ENCODE results near the gene LMO4. TPM values are rescaled to one million over a fixed set of nuclear protein-coding genes. Genes with fewer than 3 reads are reported as not detected.

LMO4 gene
- total RNA-seq, 1 experiment from 2014 or later: 40.0 TPM

DNA sequence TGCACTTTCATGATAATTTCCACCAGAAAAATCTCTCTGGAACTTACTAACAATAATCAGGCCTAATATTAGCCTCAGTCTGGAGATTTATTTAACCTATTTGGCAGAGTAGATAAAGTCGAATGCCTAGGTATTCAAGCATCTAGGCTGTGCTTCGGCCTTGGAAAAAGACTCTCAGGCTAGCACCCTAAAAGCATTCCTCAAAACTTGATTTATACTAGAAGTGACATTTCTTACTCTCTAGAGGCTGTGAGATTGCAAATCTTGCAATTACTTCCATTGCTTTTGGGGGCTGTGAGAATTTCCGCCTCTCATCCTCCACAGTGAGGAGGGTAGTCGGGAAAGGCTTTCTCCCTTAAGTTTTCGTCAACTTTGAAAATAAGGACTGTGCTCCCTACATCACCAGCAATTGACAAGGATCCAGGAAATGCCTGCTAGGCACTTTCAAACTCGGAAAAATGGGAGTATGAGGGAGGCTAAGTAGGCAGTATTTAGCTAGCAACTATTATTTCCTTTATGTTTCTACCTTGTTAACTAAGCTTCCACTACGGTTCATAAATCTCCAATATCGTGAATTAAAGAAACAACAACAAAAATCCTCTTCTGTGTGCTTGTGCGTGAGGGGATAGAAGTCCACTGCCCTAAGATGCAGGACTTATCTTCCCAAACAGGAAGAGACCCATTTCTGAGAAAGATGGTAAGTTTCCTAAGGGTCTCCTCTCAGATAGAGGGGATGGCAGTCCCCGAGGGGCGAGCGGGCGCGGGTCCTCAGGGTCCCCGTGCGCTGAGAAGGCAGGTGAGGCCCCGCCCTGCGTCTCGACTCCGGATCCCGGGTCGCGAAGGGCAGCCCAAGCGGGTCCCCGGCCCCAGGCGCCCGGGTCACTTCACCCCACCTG is 1.1 kb upstream of the LMO4 start:
- DNase-seq (ENCODE audit: low spot score): no peak

DNA sequence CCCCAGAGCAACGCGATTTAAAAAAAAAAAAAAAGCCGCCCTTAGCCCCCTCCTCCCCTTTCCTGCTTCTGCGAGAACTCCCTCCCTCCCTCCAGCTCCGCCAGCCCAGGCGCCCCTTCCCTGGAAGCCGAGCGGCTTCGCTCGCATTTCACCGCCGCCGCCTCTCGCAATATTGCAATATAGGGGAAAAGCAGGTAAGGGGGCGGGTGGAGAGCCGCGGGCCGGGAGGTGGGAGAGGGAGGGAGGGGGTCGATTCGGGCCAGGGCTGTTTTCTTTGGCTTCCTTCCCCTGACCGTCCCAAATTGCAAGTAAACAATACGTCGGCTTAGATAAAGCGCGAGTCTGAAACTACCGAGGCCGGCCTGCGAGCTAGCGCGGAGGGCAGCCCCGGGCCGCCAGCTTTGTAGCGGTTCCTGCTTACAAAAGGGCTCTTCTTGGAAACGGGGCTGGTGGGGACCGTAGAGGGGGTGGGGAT is 408 bp downstream of the LMO4 start:
- DNase-seq (ENCODE audit: low spot score): no peak

DNA sequence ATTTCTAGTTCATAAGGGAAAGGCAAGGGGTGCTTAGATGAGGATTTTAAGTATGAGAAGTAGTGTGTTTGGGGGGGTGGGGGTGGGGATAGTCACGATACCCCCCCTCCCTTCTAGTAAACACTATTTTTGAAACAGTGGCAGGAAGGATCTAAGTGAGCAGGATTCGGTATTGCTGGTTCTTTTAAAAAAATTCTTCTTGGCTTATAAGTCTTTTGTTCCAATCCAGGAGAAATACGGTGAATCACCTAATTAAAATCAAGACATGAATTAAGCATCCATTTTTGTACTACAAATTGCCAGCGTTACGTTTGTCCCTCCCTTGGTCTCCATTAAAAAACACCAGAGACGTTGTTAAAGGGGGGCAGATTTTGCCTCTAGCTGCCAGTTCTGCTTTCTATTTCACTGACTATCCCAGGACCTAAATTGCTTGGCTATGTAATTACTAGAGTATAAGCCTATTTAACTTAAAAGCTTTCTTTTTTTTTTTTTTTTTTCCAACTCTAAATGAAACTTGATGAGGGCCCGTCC is 911 bp downstream of the LMO4 start:
- DNase-seq (ENCODE audit: low spot score): no peak

DNA sequence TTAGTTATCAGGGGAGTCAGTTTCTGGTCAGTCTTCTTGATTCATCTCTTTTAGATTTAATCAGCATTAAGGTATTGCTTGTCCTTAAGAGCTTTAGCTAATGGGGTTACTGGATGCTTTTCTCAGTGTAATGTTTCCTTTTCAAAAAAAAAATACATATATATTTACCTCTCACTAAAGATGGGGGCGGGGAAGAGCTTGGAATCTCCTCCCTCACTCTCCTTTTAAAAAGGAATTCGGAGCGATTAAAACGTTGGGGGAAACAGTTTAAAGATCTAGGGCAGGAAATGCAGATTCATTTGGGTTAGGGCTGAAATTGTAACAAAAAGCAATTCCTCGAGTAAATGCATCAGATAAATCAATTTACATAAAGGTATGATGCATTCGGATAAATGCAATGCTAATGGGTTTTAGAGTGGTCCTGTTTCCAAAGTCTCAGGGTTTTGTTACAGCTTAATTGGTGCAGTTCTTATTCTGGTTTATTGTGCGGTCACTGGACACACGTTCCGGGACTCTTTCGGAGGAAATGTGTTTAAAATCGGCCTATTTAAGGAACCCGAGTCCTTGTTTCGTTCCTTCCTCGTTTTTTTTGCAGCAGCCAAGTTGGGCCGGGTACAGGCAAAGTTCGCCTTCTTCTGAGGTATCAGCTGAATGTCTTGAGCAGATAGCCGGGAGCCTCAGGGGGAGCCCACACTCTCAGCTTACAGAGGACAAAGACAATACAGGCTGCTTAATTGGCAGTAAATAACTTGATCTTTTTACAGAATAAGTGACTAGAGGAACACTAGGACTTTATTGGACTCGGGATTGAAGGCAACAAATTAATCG is 1.6 kb downstream of the LMO4 start:
- DNase-seq (ENCODE audit: low spot score): no peak

DNA sequence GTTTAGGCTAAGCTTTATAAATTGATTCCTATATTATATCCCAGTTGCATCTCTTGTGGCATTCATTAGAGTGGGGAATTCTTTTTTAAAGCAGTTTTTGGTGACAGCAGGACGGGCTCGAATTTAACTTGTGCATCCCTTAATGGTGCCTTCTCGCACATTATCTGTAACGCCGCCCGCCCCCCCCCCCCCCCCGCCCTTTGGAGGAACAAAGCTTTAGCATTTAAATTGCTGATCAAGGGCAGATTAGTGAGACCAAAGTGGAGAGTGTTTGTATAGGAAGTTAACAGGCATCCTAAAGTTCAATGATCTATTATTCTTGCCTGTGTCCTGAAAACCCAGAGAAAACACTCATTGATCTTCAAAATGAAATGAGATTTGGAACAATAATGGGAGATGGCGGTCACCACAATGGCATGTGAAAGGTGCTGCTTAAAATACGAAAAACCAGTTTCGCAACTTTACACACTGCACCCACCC is 2.2 kb downstream of the LMO4 start:
- no peak for DNase-seq (ENCODE audit: low spot score)

DNA sequence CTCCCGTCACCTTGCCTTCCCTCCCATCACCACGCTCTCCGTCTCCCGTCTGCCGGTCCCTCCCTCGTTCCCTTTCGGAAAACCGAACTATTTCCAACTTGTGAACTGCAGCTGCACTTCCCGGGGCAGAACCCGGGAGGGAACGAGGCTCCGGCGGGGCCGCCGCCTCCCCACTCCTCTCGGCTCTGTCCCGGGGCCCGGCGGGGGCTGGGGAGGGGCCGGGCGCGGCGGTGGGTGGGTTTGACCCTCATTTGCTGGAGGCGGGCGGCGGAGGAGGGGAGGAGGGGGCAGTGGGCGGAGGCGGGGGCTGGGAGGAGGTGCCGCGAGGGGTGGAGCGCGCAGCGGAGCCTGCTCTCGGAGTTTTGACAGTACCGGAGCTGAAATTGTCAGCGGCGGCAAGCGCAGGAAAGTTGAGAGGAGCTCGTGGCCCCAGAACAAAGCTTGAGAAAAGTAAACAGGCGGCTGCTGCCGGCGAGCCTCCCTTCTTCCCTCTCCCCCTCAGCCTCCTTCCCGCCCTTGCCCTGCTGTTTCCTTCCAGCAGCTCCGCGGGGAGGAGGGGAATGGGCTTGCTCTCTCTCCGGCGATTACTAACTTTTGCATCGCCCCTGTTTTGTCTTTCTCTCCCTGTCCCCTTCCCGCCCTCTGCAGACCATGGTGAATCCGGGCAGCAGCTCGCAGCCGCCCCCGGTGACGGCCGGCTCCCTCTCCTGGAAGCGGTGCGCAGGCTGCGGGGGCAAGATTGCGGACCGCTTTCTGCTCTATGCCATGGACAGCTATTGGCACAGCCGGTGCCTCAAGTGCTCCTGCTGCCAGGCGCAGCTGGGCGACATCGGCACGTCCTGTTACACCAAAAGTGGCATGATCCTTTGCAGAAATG is 2.9 kb downstream of the LMO4 start:
- no peak for DNase-seq (ENCODE audit: low spot score)

DNA sequence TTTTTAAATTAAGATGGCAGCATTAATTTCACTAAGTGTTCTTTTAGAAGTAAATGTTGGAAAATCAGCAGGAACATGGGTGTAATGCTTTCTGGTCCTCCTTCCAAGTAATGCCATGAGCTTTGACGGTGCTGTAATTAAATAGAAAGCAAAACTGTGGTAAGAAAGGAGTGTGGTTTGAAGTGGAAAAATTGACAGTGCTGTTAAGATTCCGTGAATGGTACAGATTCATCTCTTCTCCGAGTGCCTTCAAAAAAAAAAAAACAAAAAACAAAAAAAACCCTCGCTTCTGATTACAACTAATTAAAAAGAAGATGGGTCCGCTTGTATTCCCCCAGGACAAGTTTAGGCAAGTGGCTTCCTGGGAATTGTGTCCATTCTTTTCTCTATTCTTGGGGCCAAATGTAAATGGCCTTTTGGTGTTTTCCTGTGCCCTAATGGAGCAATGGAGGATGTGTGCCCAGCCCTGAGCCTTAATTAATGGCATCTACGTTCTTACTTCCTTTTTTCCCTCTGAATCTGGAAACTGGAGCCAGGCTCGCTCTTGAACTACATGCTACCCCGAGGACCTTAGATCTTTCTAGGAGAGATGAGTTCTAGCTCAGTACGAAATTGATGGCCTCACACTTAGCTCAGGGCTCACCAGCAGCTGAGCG is 5.1 kb downstream of the LMO4 start:
- no peak for DNase-seq (ENCODE audit: low spot score)

DNA sequence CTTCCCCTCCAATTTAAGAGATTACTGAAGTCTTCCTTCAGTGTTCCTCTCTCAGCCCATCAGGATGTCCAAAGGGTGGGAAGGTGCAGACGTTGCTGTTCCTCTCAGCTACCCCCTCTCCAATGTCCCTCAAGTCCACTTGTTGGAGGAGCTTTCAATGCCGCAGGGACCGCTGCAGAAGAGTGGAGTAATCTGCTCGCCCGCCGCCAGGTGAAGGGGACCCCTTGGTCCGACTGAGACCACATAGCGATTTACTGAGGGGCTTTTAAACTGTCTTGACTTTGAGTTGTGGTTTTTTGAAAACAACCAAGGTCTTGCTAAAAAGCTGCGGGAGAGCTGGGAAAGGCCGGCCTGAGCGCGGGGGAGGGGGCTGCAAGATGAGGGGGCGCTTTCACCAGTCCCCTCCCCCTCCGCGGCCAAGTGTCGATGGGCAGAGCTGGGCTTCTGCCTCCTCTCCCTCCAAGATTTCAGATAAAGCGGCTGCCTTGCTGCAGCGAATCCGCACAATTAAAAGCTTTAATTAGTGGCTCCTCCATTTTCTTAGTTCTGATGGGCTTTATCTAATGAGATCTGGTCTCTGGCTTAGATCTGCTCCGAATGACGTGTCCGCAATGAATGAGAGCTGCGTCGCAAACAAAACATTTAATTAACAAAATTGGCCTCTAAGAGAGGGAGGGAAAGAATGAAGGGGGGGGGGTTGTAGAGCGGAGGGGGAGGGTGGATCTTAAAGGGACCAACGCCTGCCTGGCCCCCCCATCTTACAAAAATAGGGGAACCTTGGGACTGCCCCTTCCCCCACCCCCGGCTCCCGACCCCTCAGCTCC is 5.9 kb downstream of the LMO4 start:
- DNase-seq (ENCODE audit: low spot score): no peak

DNA sequence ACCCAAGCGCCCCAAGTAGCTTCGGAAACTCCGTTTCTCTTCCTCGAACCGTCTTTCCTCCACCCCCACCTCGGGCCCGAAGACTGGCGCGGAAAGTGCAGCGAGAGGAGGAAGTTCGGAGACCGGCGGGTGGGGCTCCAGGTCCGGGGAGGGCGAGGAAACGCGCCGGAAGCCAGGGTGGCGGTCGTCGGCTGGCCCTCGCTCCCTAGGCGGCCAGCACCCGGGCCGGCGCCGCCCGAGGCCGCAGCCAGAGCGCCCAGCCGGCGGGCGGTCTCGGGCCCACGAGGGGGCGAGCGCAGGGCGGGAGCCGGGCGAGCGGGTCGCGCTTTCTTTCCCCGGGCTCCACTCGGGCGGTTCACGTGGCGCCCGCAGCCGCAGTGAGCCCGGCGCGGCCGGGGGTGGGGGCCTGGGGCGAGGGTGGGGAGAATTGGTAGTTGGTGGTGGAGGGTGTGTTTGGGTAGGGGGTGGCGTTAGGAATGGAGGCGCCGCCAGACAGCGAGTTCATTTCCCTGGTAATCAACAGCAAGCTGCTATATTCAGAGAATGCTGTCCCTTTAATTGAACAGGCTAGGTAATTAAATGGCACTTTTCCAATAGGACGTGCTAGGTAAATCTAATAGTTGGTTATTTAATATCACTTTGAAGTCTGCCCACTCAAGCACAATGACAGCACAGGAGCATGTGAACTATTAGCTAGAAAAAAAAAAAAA is 6.7 kb downstream of the LMO4 start:
- DNase-seq (ENCODE audit: low spot score): no peak

DNA sequence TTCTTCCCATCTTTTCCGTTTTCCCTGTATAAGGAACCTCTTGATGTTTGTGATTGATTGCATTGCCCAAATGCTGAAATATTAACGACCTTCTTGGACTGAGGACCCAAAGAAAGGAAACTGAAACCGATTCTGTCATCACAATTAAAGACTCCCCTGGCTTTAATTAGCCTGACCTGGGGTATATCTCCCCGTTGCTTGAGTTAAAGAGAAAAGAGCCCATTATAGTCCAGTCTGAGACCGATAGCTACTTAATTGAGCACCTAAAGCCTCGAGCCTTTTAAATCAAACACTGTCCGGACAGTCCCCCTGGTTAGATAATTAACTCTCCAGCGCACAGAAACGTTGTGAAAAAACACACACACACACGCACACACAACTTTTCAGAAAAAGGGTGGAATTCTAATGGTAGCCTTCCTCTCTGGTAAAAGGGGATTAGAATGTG is 8.0 kb downstream of the LMO4 start:
- no peak for DNase-seq (ENCODE audit: low spot score)

DNA sequence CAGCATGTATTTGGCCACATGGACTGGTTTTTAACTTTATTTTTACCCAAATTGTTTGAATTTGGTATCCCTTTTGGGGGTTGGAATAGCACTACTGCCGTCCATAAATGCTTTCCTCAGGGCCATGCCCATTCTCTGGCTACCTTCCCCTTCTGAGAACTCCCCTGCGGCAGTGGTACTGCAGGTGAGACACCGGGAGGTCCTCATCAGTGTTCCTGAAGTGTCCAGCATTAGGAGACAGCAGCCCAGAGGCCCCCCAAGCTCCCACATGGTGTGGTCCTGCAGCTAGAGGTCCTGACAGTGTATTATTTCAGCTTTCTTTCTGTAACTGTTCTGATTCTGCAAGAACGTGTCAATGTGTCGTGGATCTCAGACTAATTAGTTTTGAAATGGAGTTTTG is 8.9 kb downstream of the LMO4 start:
- no peak for DNase-seq (ENCODE audit: low spot score)

DNA sequence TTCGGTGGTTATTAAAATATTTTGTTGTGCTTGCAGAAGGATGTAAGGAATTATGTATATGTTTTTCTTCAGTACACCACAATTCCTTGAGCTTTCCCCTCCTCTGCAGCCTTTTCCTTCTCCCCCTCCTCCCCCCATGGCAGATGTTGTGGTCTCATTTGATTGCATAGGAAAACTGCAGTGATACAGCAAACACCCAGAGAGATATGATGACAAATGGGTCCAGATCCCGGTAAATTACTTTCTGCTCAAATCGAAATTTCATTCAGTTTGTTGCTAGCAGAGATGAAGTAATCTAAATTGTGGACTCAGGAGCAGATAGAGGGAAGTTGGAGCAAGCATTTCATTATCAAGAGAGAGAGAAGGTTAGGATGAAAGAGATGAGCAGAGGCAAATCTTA is 9.9 kb downstream of the LMO4 start:
- DNase-seq (ENCODE audit: low spot score): no peak

DNA sequence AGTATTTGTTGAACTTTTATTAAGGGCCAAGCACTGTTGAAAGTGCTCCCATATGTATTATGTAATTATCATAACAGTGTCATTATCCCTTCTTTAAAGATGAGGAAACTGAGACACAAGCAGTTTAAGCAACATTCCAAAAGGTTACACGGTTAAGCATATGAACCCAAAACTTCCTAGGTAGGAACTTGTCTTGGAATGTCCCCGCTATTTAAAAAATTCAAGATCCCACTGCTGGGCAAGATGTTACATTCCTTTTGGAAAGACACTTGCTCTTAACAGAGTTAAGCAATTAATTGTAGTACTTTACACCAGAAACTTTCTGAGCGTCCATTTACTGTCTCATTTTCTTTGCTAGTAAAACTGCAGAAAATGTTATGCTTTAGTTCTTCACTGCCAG is 15.6 kb downstream of the LMO4 start:
- no peak for DNase-seq (ENCODE audit: low spot score)

DNA sequence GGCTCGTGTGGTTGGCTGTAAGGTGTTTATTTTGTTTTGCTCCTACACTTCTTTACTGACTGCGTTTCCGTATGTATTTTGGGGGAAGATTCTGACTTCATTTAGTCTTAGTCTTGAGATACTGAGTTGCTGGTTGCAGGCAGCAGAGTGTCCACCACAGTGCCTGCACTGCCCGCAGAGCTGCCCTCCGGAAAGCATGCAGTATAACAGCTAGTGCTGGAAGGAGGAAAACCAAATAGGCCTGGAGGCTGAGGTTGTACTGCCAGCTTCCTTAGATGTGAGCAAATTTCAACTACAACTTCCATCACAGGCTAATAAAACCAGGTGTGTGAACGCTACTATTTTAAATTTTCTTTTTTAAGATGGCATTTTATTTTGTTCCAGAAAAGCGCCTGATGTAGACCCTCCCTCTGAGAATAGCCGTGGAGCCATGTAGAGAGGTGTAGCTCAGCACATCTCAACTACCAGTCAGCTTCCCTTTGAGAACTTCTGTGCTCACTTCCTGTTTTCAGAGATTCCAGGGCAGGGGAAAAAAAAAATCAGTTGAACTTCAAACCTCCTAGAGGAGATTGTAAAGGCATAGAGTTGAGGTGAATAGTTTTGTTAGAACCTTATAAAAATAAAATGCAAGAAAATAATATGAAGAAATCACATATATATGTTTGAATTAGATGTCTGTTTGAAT is 17.6 kb downstream of the LMO4 start:
- DNase-seq (ENCODE audit: low spot score): no peak

DNA sequence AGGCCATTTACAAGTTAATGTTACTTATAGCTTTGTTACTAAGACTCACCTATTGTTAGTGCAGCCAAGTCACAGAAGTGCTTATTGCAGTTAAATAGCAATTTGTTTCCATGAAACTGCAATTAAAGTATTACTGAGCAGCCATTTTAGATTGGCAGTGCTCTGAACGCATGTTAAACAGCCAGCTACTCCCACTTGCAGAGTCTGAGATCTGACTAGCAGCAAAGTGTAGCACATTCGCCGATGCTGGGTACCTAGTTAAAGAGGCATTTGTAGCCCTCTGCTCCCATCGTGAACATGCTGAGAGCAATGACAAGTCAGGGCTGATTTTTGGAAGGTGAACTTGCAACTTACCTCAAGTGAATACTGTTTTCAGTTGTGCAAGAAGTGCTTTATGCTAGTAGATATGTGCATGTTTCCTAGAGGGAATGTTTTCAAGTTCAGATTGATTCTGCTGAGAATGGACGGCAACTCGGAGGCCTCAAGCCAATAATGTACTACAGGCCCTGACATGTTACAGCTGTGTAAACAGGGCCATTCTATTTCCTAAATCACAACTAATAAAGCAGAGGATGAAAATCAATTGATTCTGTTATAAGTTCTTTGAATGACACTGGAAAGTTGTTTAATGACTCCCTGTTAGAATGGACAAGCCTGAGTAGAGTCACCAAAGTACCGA is 19.8 kb downstream of the LMO4 start:
- DNase-seq (ENCODE audit: low spot score): no peak

DNA sequence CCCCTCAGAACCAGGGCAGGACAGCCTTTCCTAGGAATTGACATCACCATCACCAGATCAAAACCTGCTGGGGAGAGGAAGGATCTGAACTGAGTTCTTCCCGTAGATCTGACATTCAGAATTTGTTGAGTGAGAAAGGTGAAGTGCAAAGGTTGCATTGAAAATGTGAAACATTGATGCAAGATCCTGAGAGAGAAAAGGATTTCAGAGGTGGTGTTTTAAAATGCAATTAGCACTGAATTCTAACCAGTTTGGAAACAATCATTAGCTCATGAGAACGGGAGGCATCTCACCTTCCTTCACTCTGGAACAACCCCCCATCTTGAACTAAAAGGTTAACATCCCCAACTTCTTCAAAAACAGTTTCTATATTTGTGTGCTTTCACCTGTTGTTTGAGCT is 20.4 kb downstream of the LMO4 start:
- no peak for DNase-seq (ENCODE audit: low spot score)

DNA sequence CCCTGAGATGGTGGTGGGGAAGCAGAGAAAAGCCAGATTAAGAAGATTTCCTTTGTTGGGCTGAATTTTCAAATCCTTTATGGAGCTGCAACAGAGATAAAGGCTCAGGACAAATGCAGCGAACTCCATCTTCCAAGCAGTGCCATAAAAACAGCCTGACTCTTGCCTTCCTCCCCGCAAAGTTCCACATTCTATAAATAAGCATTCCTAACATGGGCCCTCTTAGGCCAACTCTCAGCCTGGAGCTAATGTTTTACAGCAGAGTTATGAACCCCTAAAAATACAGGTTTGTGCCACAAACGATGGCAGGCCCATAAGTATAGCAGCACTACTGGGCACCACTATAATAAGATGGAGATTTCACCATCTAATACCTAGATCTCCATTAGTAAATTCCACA is 27.2 kb downstream of the LMO4 start:
- no peak for DNase-seq (ENCODE audit: low spot score)

DNA sequence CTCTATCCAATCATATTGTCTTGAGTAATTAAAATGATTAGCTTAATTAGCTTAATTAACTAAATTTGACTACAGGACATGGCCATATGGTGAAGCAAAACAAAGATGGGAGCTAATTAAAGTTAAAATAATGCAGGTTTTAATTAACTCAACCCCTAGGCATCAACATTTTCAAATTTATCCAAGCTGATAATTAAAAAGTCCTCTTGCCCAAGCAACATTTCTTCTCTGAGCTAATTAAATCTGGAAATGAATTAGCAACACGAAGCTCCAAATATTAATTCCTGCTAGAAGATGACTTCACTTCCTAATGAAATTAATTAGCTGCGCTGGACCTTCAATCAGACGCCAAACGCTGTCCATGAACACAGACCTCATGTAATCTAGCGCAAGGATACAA is 27.9 kb downstream of the LMO4 start:
- DNase-seq (ENCODE audit: low spot score): no peak
